Right lobe of liver (tissue), 4 donors: ENCODE data around the gene AFAP1.

Experiments used
- CTCF ChIP-seq, 4 donors: fragments of 200-600 bp in 3 of 4; fragments of 450-650 bp in 1 of 4; IDR thresholded peaks; one replicate each; pipeline versions ENCODE4 v1.5.1 to v1.8.0; 2016 to 2022; ENCODE audit warnings: antibody characterized with exemption in 4 of 4, mild to moderate bottlenecking in 2 of 4
- POLR2A ChIP-seq: fragments of 450-650 bp; IDR thresholded peaks from one replicate; pipeline ENCODE4 v1.6.1; 2017; ENCODE audit warnings: antibody characterized with exemption, mild to moderate bottlenecking
- donor health status: DM: no; HTN: no; CAD: no.
- donor health status: DM: no; HTN: no; CAD: no.
- donor health status: DM: no; HTN: yes; CAD: no.

- TF ChIP-seq POLR2A, result no peak
- no peak for TF ChIP-seq CTCF (IDR thresholded peaks at IDR 0.05)
Observed at GRCh38 chr4:7822137-7822505, 117.5 kb downstream of the AFAP1 start.
